Hepatocyte (in vitro differentiated cells): ENCODE results near the gene PRSS50. TPM values are rescaled to one million over a fixed set of nuclear protein-coding genes. Genes with fewer than 3 reads are reported as not detected.

Experiments
- DNase-seq: peaks from one replicate; pipeline ENCODE4 v3.0.0-alpha.2; 2016; ENCODE audit warnings: low spot score
- H2AFZ ChIP-seq: fragments of 200-600 bp; sonication (generic); 2 replicates; pipeline ENCODE4 v1.6.0; 2016; ENCODE audit warnings: antibody characterized with exemption, mild to moderate bottlenecking
- H3K27ac ChIP-seq: fragments of 200-600 bp; sonication (generic); 2 replicates; pipeline ENCODE4 v1.5.1; 2016; ENCODE audit warnings: mild to moderate bottlenecking
- H3K27me3 ChIP-seq: fragments of 200-600 bp; sonication (generic); 2 replicates; pipeline ENCODE4 v1.6.1; 2016
- H3K36me3 ChIP-seq: fragments of 200-600 bp; sonication (generic); replicated peaks from 2 replicates; pipeline ENCODE4 v1.5.1; 2016; ENCODE audit warnings: low read depth; ENCODE audit not compliant: insufficient read depth
- H3K4me1 ChIP-seq: fragments of 200-600 bp; sonication (generic); 2 replicates; pipeline ENCODE4 v1.5.1; 2016; ENCODE audit warnings: mild to moderate bottlenecking, moderate library complexity; ENCODE audit not compliant: insufficient read depth
- H3K4me2 ChIP-seq: fragments of 200-600 bp; sonication (generic); 2 replicates; pipeline ENCODE4 v1.6.0; 2016
- H3K4me3 ChIP-seq: fragments of 200-600 bp; sonication (generic); 2 replicates; pipeline ENCODE4 v1.5.1; 2016; ENCODE audit warnings: mild to moderate bottlenecking
- H3K79me2 ChIP-seq: fragments of 200-600 bp; sonication (generic); 2 replicates; pipeline ENCODE4 v1.6.0; 2017; ENCODE audit warnings: mild to moderate bottlenecking
- H3K9me2 ChIP-seq: fragments of 200-600 bp; sonication (generic); replicated peaks from 2 replicates; pipeline ENCODE4 v1.6.0; 2017; ENCODE audit warnings: mild to moderate bottlenecking; ENCODE audit not compliant: insufficient read depth
- H3K9me3 ChIP-seq: fragments of 200-600 bp; sonication (generic); 2 replicates; pipeline ENCODE4 v1.5.1; 2016; ENCODE audit warnings: low read depth, mild to moderate bottlenecking
- H4K20me1 ChIP-seq: fragments of 200-600 bp; sonication (generic); 2 replicates; pipeline ENCODE4 v1.6.0; 2016; ENCODE audit warnings: mild to moderate bottlenecking; ENCODE audit not compliant: insufficient read depth, poor library complexity, severe bottlenecking
- EZH2 ChIP-seq: fragments of 200-600 bp; sonication (generic); IDR thresholded peaks from 2 replicates; pipeline ENCODE4 v1.6.1; 2016; ENCODE audit warnings: antibody characterized with exemption, mild to moderate bottlenecking, borderline replicate concordance
- EZH2phosphoT487 ChIP-seq: fragments of 200-600 bp; sonication (generic); IDR thresholded peaks from one replicate; pipeline ENCODE4 v1.6.1; 2018; ENCODE audit warnings: antibody characterized with exemption, mild to moderate bottlenecking, low read depth, moderate library complexity; ENCODE audit not compliant: unreplicated experiment, severe bottlenecking
- WGBS: methylation state at CpG from one replicate; pipeline ENCODE4 v1.1.6; 2016; ENCODE audit warnings: low lambda C conversion rate; ENCODE audit errors: missing lambda C conversion rate; 5-methylcytosine and 5-hydroxymethylcytosine counted together
- polyA plus RNA-seq: library from polyadenylated mRNA; unstranded; fragments of >200 nt; fragmentation: Nextera tagmentation; extraction: Ambion mirVana; gene quantifications from 2 replicates; pipeline ENCODE4 v1.2.1, GENCODE V29; 2016
- total RNA-seq: library from RNA; depleted of rRNA; stranded (reverse); fragments of >200 nt; gene quantifications from 2 replicates; pipeline ENCODE4 v1.2.3, GENCODE V29; 2014
- TF ChIP-seq, protein P1 (sequence below): fragments of 200-600 bp; sonication (generic); IDR thresholded peaks from 2 replicates; pipeline ENCODE4 v1.5.1; 2016; ENCODE audit warnings: antibody characterized with exemption, mild to moderate bottlenecking; ENCODE audit not compliant: poor library complexity

Gene PRSS50
- total and polyA plus RNA-seq, 2 experiments from 2014 or later: 0.33 to 1.4 TPM

DNA sequence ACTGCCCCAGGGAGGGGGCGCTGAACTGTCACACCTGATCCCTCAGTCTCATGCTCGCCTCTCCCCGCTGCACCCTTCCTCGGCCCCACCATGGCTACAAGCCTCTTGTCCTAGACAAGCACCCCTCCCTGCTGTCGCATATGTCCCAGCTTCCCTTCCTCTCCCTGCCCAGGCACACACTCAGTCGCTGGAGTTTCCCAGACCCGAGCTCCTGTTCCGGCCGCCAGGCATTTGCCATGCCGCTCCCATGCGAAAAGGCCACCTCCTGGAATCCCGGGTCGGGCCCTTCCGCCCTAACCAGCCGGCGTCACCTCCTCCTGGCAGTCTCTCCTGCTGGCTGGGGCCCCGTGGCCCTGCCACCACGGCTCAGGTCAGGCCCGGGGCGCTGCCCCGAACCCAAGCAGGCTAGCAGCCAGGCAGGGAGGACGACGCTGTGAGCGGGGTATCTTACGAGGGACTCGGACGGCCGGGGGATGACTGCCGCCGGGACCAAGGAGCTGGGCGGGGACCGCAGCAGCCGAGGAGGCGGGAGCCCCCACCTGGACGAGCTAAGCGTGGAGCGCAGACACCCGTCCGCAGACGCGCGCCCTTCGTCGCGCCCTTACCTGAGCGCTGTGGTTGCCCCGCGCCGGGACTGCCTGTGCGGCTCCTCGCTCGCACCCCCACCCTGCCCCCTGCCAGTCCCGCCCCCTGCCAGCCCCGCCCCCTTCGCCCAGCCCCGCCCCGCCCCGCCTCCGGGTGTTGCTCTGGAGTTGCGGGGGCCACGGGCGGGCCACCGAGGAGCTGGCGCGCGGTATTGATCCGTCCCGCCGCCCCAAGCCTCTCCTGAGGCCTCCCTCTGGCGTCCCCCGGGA lies 24.4 kb downstream of the PRSS50 start, which contains the start of gene ALS2CL:
Gene ALS2CL, minus strand, starts transcription at position 642 of the 854 bp plus-strand sequence. CDS start 4,239 bp downstream, outside the sequence.
- Histone ChIP-seq H3K9me3 (no peaks in the 10 kb centered on the region), H3K4me1 (peaks cover 12% of the 10 kb centered on the region), H4K20me1 (no peaks in the 10 kb centered on the region), H3K4me3 (peak within 1 kb of the TSS; percentile 82), H3K27me3 (no peaks in the 10 kb centered on the region), H3K36me3 (no peaks in the 10 kb centered on the region), H2AFZ (peak within 1 kb of the TSS; percentile 91), H3K4me2 (peak within 1 kb of the TSS; percentile 100), H3K27ac (peak within 1 kb of the TSS; percentile 93), H3K9me2 (no peaks in the 10 kb centered on the region), H3K79me2 (no peaks in the 10 kb centered on the region)
- no peak for TF ChIP-seq EZH2phosphoT487
- TF ChIP-seq EZH2: no peak
- WGBS: 4% methylated on average over 62 of the region's 71 CpGs
- peak; percentile 87 for DNase-seq

DNA sequence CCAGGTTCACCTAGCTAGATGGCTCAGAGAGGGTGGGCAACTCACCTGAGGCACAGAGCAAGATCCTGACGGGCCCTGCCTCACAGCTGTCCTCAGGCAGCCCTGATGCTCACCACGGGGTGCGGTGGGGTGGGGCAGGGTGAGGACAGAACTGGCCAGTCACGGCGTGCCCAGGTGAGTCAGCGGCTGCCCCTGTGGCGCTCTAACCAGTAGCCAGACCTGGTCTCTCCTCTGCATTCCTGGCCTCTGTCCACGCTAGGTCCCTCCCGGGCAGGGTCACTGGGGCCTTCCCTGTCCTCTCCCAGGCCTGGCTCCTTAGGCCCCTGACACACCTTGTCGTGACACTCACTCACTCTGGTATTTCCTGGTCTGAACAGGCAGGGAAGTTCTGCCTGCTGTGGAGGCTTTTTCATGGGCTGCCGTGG lies 25.1 kb downstream of the PRSS50 start:
- Histone ChIP-seq H3K4me1 (peaks cover 12% of the 10 kb centered on the region), H4K20me1 (no peaks in the 10 kb centered on the region), H3K79me2 (no peaks in the 10 kb centered on the region), H3K9me3 (no peaks in the 10 kb centered on the region), H3K4me2 (peak overlapping the region; percentile 100), H3K4me3 (peak overlapping the region; percentile 82), H3K27ac (peak overlapping the region; percentile 93), H3K36me3 (no peaks in the 10 kb centered on the region), H2AFZ (peak overlapping the region; percentile 91), H3K9me2 (no peaks in the 10 kb centered on the region), H3K27me3 (no peaks in the 10 kb centered on the region)
- peak; percentile 90 for DNase-seq
- WGBS: 55% methylated on average over 11 of the region's 11 CpGs
- TF ChIP-seq, protein P1, sequence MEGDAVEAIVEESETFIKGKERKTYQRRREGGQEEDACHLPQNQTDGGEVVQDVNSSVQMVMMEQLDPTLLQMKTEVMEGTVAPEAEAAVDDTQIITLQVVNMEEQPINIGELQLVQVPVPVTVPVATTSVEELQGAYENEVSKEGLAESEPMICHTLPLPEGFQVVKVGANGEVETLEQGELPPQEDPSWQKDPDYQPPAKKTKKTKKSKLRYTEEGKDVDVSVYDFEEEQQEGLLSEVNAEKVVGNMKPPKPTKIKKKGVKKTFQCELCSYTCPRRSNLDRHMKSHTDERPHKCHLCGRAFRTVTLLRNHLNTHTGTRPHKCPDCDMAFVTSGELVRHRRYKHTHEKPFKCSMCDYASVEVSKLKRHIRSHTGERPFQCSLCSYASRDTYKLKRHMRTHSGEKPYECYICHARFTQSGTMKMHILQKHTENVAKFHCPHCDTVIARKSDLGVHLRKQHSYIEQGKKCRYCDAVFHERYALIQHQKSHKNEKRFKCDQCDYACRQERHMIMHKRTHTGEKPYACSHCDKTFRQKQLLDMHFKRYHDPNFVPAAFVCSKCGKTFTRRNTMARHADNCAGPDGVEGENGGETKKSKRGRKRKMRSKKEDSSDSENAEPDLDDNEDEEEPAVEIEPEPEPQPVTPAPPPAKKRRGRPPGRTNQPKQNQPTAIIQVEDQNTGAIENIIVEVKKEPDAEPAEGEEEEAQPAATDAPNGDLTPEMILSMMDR: no peak
- no peak for TF ChIP-seq EZH2
- no peak for TF ChIP-seq EZH2phosphoT487

DNA sequence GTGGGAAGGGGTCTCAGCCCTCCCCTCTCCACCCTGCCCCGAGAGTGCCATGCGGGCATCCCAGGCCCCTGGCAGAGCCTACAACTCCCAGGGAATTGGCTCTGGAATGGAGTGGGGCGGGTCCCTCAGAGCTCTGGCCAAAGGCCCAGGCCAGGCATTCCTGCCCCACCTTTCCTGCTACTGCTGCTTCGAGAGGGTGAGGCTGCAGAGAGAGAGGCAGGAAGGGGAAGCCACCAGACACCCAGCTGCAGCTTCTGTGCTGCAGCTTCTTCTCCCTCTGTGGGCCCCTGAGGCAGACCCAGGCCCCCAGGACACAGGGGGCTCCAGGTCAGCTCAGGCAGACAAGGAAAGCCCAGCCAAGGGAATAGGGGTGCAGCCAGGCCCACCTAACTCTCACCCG lies 26.9 kb downstream of the PRSS50 start:
- peak; percentile 42 for DNase-seq
- Histone ChIP-seq H3K36me3 (no peaks in the 10 kb centered on the region), H3K9me3 (no peaks in the 10 kb centered on the region), H3K4me1 (peaks cover 12% of the 10 kb centered on the region), H2AFZ (no peak overlapping the region), H3K79me2 (no peaks in the 10 kb centered on the region), H3K4me3 (no peak overlapping the region), H3K9me2 (no peaks in the 10 kb centered on the region), H4K20me1 (no peaks in the 10 kb centered on the region), H3K4me2 (no peak overlapping the region), H3K27ac (no peak overlapping the region), H3K27me3 (no peaks in the 10 kb centered on the region)
- 79% methylated on average over 5 of the region's 5 CpGs for WGBS
- TF ChIP-seq EZH2phosphoT487 (no peak), EZH2 (no peak)
- TF ChIP-seq, protein P1: no peak

DNA sequence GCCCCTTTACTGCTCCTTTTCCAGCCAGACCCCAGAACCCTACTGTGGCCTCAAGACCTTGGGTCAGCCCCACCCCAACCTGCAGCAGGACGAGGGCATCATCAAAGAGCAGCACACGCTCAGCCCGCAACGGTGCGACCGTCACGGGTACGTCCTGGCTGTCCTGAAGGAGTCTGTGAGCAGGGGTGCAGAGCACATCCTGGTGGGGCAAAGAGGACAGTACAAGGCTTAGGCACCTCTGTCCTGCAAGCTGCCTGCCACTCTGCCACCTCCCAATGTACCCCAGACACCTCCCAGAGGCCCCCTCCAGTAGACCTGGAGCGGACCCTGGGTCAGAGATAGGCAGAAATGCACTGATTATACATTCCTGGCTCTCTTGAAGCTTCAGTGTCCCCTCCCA lies 32.2 kb downstream of the PRSS50 start:
- H3K36me3 ChIP-seq: no peaks in the 10 kb centered on the region
- H4K20me1 ChIP-seq: no peaks in the 10 kb centered on the region
- H3K4me1 ChIP-seq: no peaks in the 10 kb centered on the region
- H3K27me3 ChIP-seq: no peaks in the 10 kb centered on the region
- H3K9me3 ChIP-seq: no peaks in the 10 kb centered on the region
- WGBS: 92% methylated on average over 9 of the region's 9 CpGs
- H3K4me2 ChIP-seq: no peak overlapping the region
- no peaks in the 10 kb centered on the region for H3K9me2 ChIP-seq
- no peak overlapping the region for H3K27ac ChIP-seq
- H3K4me3 ChIP-seq: no peak overlapping the region
- TF ChIP-seq EZH2: no peak
- no peak for TF ChIP-seq EZH2phosphoT487
- TF ChIP-seq, protein P1: no peak
- no peak overlapping the region for H2AFZ ChIP-seq
- no peak for DNase-seq
- H3K79me2 ChIP-seq: no peaks in the 10 kb centered on the region
